Stimulated activated naive CD8-positive, alpha-beta T cell treated with anti-CD3 and anti-CD28 coated beads, Interleukin-15, amount 100 ng/mL, for 72 hours (primary cell): ENCODE measurements around the gene EFNA5.

Experiments used
- ATAC-seq: fragments of 150-1000 bp; cut with Tn5 transposase; 2 replicates; pipeline ENCODE4 v1.10.0; 2021; ENCODE audit warnings: mild to moderate bottlenecking, moderate library complexity
- DNase-seq, 2 donors: peaks; one replicate each; pipeline ENCODE4 v3.0.0; 2021 to 2022
- H3K27ac Mint-ChIP-seq, 2 donors: one replicate each; pipeline ENCODE4 v1.8.0; 2022; ENCODE audit warnings: mild to moderate bottlenecking in 2 of 2, mixed read lengths in 2 of 2, moderate library complexity in 2 of 2
- H3K27me3 Mint-ChIP-seq: one replicate; pipeline ENCODE4 v1.8.0; 2022; ENCODE audit warnings: mixed read lengths
- H3K4me1 Mint-ChIP-seq: one replicate; pipeline ENCODE4 v1.8.0; 2022; ENCODE audit warnings: mild to moderate bottlenecking, mixed read lengths
- H3K4me3 Mint-ChIP-seq, 2 donors: one replicate each; pipeline ENCODE4 v1.8.0; 2022; ENCODE audit warnings: mild to moderate bottlenecking in 2 of 2, mixed read lengths in 2 of 2, moderate library complexity in 1 of 2
- H3K9me3 Mint-ChIP-seq, 2 donors: one replicate each; pipeline ENCODE4 v1.8.0; 2022; ENCODE audit warnings: mixed read lengths in 2 of 2

EFNA5 gene

GRCh38 chr5:107605596-107606125, 65.1 kb downstream of the EFNA5 start:
- ATAC-seq (no peak), DNase-seq (no peak)
- Mint-ChIP-seq H3K9me3 (no peaks in the 10 kb centered on the region), H3K4me3 (no peak overlapping the region), H3K27ac (no peak overlapping the region), H3K4me1 (no peaks in the 10 kb centered on the region), H3K27me3 (peaks cover 40% of the 10 kb centered on the region)

- Mint-ChIP-seq H3K27me3 (peaks cover 39% of the 10 kb centered on the region), H3K27ac (no peak overlapping the region), H3K4me3 (no peak overlapping the region), H3K4me1 (no peaks in the 10 kb centered on the region), H3K9me3 (no peaks in the 10 kb centered on the region)
- no peak for ATAC-seq
- no peak for DNase-seq
Observed at GRCh38 chr5:107604990-107605389, 65.7 kb downstream of the EFNA5 start.

GRCh38 chr5:107604146-107604910, 66.4 kb downstream of the EFNA5 start:
- H3K27ac Mint-ChIP-seq: no peak overlapping the region
- DNase-seq (no peak), ATAC-seq (no peak)
- no peaks in the 10 kb centered on the region for H3K9me3 Mint-ChIP-seq
- no peaks in the 10 kb centered on the region for H3K4me1 Mint-ChIP-seq
- no peak overlapping the region for H3K4me3 Mint-ChIP-seq
- H3K27me3 Mint-ChIP-seq: peaks cover 39% of the 10 kb centered on the region

GRCh38 chr5:107603349-107603748, 67.4 kb downstream of the EFNA5 start:
- Mint-ChIP-seq H3K27ac (no peak overlapping the region), H3K27me3 (peaks cover 42% of the 10 kb centered on the region), H3K9me3 (no peaks in the 10 kb centered on the region), H3K4me3 (no peak overlapping the region), H3K4me1 (no peaks in the 10 kb centered on the region)
- DNase-seq (no peak), ATAC-seq (no peak)

GRCh38 chr5:107602896-107603295, 67.8 kb downstream of the EFNA5 start:
- DNase-seq: no peak
- no peak overlapping the region for H3K4me3 Mint-ChIP-seq
- ATAC-seq: no peak
- H3K27me3 Mint-ChIP-seq: peaks cover 38% of the 10 kb centered on the region
- no peaks in the 10 kb centered on the region for H3K4me1 Mint-ChIP-seq
- H3K27ac Mint-ChIP-seq: no peak overlapping the region
- no peaks in the 10 kb centered on the region for H3K9me3 Mint-ChIP-seq

- no peak overlapping the region for H3K27ac Mint-ChIP-seq
- no peaks in the 10 kb centered on the region for H3K4me1 Mint-ChIP-seq
- no peak for ATAC-seq
- no peaks in the 10 kb centered on the region for H3K9me3 Mint-ChIP-seq
- H3K4me3 Mint-ChIP-seq: no peak overlapping the region
- H3K27me3 Mint-ChIP-seq: peaks cover 32% of the 10 kb centered on the region
- no peak for DNase-seq
Observed at GRCh38 chr5:107601076-107601475, 69.7 kb downstream of the EFNA5 start.

GRCh38 chr5:107598958-107599357, 71.8 kb downstream of the EFNA5 start:
- Mint-ChIP-seq H3K27ac (no peak overlapping the region), H3K9me3 (no peaks in the 10 kb centered on the region), H3K4me1 (no peaks in the 10 kb centered on the region), H3K4me3 (no peak overlapping the region), H3K27me3 (peaks cover 35% of the 10 kb centered on the region)
- no peak for ATAC-seq
- no peak for DNase-seq

- peaks cover 37% of the 10 kb centered on the region for H3K27me3 Mint-ChIP-seq
- no peaks in the 10 kb centered on the region for H3K9me3 Mint-ChIP-seq
- H3K4me3 Mint-ChIP-seq: no peak overlapping the region
- DNase-seq (no peak), ATAC-seq (no peak)
- H3K27ac Mint-ChIP-seq: no peak overlapping the region
- no peaks in the 10 kb centered on the region for H3K4me1 Mint-ChIP-seq
Observed at GRCh38 chr5:107597803-107598202, 72.9 kb downstream of the EFNA5 start.

- H3K4me3 Mint-ChIP-seq: no peak overlapping the region
Observed at GRCh38 chr5:107597247-107597646, 73.5 kb downstream of the EFNA5 start.

GRCh38 chr5:107594253-107595045, 76.3 kb downstream of the EFNA5 start:
- Mint-ChIP-seq H3K9me3 (no peaks in the 10 kb centered on the region), H3K4me3 (no peak overlapping the region), H3K4me1 (no peaks in the 10 kb centered on the region), H3K27ac (no peak overlapping the region), H3K27me3 (peaks cover 30% of the 10 kb centered on the region)
- ATAC-seq (no peak), DNase-seq (no peak)

More at GRCh38 chr5:107597247-107597646, 73.5 kb downstream of the EFNA5 start:
- no peak for DNase-seq
- ATAC-seq: no peak
- Mint-ChIP-seq H3K27ac (no peak overlapping the region), H3K27me3 (peaks cover 35% of the 10 kb centered on the region), H3K9me3 (no peaks in the 10 kb centered on the region), H3K4me1 (no peaks in the 10 kb centered on the region)

GRCh38 chr5:107593009-107593408, 77.7 kb downstream of the EFNA5 start:
- Mint-ChIP-seq H3K4me1 (no peaks in the 10 kb centered on the region), H3K4me3 (no peak overlapping the region), H3K27ac (no peak overlapping the region), H3K27me3 (peaks cover 23% of the 10 kb centered on the region), H3K9me3 (no peaks in the 10 kb centered on the region)
- DNase-seq (no peak), ATAC-seq (peak; percentile 18)

GRCh38 chr5:107592515-107592914, 78.2 kb downstream of the EFNA5 start:
- Mint-ChIP-seq H3K9me3 (no peaks in the 10 kb centered on the region), H3K27ac (no peak overlapping the region), H3K27me3 (peaks cover 23% of the 10 kb centered on the region), H3K4me3 (no peak overlapping the region), H3K4me1 (no peaks in the 10 kb centered on the region)
- no peak for DNase-seq
- no peak for ATAC-seq

GRCh38 chr5:107590686-107591085, 80.1 kb downstream of the EFNA5 start:
- peaks cover 12% of the 10 kb centered on the region for H3K27me3 Mint-ChIP-seq
- no peaks in the 10 kb centered on the region for H3K9me3 Mint-ChIP-seq
- no peak overlapping the region for H3K4me3 Mint-ChIP-seq
- H3K4me1 Mint-ChIP-seq: no peaks in the 10 kb centered on the region
- ATAC-seq (no peak), DNase-seq (no peak)
- no peak overlapping the region for H3K27ac Mint-ChIP-seq

GRCh38 chr5:107589520-107590193, 81.1 kb downstream of the EFNA5 start:
- ATAC-seq: no peak
- Mint-ChIP-seq H3K27me3 (peaks cover 9% of the 10 kb centered on the region), H3K9me3 (no peaks in the 10 kb centered on the region)

GRCh38 chr5:107582625-107583024, 88.1 kb downstream of the EFNA5 start:
- DNase-seq (no peak), ATAC-seq (no peak)
- H3K27ac Mint-ChIP-seq: no peak overlapping the region
- H3K4me1 Mint-ChIP-seq: no peaks in the 10 kb centered on the region
- H3K27me3 Mint-ChIP-seq: peaks cover 9% of the 10 kb centered on the region
- H3K9me3 Mint-ChIP-seq: no peaks in the 10 kb centered on the region
- no peak overlapping the region for H3K4me3 Mint-ChIP-seq

More at GRCh38 chr5:107589520-107590193, 81.1 kb downstream of the EFNA5 start:
- Mint-ChIP-seq H3K4me1 (no peaks in the 10 kb centered on the region), H3K4me3 (no peak overlapping the region), H3K27ac (no peak overlapping the region)
- DNase-seq: no peak
